ENCODE data around the gene RBFOX2.
"Not testable (repeated sequence)": the region's sequence is repeated elsewhere in the genome, so short reads cannot be mapped to it uniquely, and the experiment has no call there.

Gene RBFOX2

DNA sequence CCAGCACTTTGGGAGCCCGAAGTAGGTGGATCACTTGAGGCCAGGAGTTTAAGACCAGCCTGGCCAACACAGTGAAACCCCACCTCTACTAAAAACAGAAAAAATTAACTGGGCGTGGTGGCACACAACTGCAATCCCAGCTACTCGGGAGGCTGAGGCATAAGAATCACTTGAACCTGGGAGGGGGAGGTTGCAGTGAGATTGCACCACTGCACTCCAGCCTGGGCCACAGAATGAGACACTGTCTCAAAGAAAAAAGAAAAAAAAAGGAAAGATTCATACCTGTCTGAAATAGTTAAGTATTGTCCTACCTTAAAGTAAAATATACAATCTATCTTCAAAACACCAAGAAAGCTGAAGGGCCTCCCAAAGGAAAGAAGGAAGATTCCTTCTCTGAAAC, 20.1 kb downstream of the RBFOX2 start:
- no peak for DNase-seq (ENCODE audit: low read depth in 2 of 2)

DNA sequence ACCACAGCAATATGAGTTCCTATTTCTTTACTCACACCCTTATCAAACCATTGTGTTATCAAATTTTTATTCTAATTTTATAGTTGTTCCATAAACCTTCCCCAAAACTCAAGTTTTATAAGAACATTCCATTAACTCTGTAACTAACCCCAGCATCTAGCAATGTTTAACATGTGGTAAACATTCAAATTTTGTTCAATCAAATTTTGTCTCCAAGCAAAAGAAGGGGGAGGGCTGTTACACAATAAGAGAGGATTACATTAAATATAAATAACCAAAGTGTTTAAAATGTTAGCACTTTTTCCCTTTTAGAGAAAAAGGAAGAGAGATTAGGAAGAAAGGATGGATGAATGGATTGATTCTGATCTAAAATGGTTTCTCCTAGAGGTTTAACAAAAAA, 20.5 kb downstream of the RBFOX2 start:
- DNase-seq (ENCODE audit: low read depth in 2 of 2), result no peak

DNA sequence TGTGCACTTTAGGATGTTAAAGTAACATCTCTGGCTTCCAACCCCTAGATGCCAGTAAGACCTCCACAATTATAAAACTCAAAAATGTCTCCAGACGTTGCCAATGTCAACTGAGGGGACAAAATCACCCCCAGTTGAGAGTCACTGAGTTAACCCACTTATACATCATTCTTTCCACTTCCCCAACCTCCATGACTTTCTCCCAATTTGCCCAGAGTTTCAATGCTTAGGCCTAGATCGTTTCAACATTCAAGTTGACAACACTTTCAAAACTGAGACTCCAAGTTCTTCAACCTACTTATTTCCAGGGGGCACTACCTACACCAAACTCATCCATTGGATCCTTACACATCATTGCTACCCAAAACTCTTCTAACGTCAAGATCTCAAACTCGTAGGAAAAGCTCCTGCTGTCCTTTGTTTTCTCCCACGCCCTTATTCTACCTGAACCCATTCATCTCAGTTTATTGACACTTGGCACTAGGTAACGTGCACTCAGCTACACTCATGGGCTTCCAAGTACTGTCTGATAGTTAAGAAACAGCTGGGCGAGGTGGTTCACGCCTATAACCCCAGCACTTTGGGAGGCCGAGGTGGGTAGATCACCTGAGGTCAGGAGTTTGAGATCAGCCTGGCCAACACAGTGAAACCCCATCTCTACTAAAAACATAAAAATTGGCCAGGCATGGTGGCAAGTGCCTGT, 24.5 kb downstream of the RBFOX2 start:
- no peak for DNase-seq (ENCODE audit: low read depth in 2 of 2)

DNA sequence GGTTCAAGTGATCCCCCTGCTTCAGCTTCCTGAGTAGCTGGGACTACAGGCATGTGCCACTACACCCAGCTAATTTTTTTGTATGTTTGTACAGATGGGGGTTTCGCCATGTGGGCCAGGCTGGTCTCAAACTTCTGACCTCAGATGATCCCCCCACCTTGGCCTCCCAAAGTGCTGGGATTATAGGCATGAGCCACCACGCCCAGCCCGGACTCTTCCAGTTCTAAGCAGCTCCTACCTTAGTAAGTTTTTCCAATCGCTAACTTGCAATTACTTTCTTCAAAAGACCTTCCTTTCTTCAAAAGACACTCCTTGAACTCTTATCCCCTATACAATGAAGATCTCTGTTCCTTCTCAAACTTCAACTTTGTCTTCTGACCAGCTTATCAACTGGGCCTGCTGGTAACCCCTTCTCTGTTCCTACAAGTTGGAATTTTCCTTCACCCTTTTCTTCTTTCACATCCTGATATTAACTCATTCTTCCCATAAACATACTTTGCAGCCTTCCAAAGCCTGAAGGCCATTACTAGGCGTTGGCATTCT, 25.8 kb downstream of the RBFOX2 start:
- no peak for DNase-seq (ENCODE audit: low read depth in 2 of 2)

DNA sequence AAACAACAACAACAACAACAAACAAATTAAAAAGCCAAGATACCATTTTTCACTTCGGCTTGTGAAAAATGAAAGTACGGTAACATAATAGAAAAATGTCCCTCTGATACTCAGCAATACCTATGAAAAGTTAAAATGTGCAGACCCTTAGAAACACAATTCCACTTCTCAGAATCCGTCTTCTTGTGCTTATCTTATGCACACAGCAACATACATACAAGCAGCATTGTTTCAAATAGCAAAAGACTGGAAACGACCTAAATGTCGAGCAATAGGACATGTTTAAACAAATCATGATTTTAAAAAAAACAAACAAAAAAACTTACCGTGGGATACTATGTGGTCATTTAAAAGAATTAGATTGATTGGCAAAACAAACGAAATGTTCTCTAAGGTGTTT, 26.5 kb downstream of the RBFOX2 start:
- no peak for DNase-seq (ENCODE audit: low read depth in 2 of 2)

DNA sequence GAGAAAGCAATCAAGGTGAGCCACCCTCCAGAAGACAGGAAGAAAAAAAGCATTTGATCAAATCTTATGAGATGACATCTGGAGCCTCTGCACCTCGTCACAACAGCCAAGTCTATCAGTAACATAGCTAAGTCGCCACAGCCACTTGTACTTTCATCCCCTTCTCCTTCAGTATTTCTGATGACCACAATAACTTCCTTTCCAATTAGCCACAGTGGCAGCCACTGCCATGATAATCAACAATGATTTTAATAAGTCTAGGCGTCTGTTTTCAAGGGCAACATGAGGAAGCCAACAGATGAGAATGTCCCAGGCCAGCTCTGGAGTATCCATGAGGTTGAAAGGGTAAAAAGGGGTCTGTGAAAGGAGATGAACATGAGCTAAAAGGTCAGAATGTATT, 29.9 kb downstream of the RBFOX2 start:
- no peak for DNase-seq (ENCODE audit: low read depth in 2 of 2)

DNA sequence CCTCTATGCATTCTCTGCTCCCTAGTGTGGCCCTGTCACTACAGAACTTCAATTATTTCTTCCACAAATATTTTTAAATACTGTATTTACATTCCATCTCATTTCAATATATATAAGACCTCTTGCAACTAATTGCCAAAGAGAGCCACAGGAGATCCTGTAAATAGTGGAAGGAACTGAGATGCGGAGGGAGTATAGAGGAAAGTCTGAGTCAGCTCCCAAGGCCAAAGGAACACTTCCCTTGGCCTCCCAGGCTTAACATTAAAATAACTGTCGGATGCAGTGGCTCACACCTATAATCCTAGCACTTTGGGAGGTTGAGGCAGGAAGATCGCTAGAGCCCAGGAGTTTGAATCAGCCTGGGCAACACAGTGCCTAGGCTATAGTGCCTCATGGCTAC, 31.2 kb downstream of the RBFOX2 start:
- no peak for DNase-seq (ENCODE audit: low read depth in 2 of 2)

DNA sequence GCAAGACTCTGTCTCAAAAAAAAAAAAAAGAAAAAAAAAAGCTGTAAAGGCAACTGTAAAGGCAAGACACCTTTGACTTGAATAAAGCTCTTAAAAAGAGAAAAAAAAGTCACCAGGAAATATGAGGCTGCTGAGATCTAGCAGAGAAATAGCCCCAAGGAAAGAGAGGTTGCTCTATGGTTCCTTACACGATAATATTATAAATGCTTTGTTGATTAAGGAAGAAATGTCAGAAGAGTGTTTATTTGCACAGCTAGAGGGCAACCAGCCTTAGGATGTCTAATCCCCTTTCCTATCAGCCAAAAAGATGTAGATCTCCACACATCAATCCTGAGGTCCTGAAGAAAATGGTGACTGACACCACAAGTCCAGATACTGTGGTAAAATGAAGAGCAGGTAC, 32.0 kb downstream of the RBFOX2 start:
- DNase-seq (ENCODE audit: low read depth in 2 of 2), result no peak

DNA sequence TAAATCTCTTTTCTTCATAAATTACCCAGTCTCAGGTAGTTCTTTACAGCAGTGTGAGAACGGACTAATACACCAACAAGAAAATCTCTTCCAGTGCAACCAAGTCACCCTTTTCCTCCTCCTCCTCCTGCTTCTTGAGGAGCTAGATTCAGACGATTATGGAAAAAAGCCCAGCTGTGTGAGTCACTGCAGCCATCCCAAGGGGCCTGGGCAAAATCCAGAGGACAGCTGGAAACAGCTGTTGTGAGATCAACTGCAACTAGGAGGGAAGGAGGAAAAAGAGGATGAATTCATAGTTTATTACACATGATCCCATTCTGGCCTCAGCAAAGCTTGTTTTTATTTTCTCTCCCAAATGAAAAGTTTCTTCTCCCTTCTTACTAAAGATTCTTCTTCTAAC, 32.9 kb downstream of the RBFOX2 start:
- no peak for DNase-seq (ENCODE audit: low read depth in 2 of 2)

DNA sequence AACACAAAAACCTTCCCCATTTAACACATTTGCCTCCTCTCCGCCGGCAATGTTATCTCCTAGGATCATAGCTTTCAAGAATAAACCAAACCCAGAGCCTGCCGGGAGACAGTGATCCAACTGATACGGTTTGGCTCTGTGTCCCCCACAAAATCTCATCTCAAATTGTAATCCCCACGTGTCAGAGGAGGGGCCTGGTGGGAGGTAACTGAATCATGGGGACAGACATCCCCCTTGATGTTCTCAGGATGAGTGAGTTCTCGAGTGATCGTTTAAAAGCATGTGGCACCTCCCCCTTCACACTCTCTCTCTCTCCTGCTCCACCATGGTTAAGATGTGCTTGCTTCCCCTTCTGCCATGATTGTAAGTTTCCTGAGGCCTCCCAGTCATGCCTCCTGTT, 33.3 kb downstream of the RBFOX2 start:
- no peak for DNase-seq (ENCODE audit: low read depth in 2 of 2)

DNA sequence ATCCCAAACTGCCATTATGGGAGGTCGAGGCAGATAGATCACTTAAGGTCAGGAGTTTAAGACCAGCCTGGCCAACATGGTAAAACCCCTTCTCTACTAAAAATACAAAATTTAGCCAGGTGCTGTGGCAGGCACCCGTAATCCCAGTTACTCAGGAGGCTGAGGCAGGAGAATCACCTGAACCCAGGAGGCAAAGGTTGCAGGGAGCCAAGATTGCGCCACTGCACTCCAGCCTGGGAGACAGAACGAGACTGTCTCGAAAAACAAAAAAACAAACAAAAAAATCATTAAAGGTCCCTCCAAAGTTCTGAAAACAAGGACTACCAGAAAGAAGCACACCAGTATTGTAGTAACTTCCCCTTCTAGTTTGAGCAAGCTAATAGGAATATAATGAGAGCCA, 34.9 kb downstream of the RBFOX2 start:
- DNase-seq (ENCODE audit: low read depth in 2 of 2), result not testable (repeated sequence)

DNA sequence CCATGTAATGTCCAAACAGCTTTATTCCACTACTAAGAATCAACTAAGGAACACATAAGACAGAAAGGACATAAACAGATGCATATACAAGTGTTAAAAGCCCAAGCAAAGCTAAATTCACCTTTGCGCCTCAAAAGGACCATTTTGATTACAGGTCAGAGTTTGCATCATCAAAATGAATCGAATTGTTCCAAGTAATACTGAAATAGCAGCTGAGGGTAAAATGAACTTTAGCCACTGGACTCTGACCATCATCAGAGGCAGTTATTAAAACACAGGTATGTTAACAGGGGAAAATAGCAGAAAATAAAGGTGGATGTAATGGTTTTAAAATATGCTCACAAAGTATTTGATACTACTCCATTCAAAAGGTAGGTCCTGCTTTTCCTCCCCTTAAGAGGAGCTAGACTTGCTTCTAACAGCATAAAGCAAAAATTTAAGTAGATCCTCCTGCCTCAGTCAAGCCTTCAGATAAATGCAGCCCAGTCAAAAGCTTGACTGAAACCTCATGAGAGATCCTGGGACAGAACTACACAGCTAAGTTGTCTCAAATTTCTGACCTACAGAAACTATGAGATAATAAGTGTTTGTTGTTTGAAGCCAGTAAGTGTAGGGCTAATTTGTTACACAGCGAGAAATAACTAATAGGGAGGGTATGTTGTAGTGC, 35.4 kb downstream of the RBFOX2 start:
- no peak for DNase-seq (ENCODE audit: low read depth in 2 of 2)

DNA sequence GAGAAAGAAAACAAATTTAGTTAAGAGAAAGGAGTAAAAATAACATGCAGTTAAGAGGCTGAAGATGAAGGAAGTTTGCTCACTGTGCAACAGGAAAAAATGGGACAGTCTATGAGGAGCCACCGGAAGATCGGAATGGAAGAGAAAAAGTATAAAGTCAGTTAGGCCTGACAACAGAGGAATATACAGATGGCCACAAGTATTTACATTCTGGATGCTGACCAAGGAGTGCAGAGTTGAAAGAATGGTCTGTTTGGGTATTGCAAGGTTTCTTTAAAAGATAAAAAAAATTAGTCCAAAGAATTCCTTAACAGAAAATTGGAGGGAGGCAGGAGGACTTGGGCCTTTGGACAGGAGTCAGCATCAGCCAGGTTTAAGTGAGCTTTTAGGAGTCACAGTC, 37.5 kb downstream of the RBFOX2 start:
- no peak for DNase-seq (ENCODE audit: low read depth in 2 of 2)

DNA sequence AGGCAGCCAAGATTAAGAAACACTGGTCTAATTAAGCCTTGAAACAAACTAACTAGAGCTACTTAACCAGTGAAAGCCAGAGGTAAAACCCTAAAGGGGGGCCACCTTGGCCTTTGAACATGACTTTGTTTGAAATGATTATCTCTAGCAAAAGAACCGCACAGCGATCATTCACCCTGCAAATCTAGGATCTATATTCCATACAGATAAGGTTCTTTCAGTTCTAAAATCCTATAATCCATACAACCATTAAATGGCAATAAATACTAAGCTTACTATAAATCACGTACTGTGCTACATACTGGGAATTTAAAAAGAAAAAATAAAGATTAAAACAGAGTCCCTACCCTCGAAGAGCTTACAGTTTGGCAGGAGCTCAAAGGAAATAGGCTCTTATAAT, 40.6 kb downstream of the RBFOX2 start:
- DNase-seq (ENCODE audit: low read depth in 2 of 2), result no peak

DNA sequence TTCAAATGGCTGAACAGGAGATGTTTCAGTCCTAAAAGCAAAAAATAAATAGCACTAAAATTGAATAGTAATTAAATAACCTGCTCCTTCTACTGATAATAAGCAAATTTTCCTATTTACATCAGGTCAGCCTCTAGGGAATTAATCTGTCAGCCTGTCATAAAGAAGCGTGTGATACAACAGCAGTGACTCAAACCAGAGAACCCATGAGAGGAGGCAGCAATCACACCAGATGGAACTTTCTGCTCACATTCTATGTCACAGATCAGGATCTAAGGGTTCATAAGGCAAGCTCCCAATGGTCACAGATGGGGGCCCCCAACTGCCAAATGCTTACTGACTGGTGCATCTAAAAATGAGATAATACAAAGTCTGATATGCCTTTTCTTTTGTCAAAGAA, 41.1 kb downstream of the RBFOX2 start:
- no peak for DNase-seq (ENCODE audit: low read depth in 2 of 2)

DNA sequence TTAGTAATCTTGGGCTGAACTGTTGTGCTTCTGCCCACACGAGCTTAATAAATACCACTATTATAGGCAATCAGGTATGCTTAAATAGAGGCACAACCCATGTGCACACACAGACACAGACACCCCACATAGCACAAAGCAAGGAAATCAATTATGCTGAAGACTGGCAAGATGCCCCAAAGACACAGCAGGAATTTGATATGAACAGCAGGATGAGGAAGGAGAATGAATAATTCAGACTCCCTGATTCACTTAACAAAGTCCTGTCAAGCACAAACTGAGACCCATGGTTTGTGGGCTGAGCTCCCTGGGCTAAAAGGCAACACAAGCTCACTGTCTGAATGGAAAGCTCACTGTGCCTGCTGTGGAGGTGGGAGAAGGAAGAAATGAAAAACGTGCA, 42.5 kb downstream of the RBFOX2 start:
- no peak for DNase-seq (ENCODE audit: low read depth in 2 of 2)

DNA sequence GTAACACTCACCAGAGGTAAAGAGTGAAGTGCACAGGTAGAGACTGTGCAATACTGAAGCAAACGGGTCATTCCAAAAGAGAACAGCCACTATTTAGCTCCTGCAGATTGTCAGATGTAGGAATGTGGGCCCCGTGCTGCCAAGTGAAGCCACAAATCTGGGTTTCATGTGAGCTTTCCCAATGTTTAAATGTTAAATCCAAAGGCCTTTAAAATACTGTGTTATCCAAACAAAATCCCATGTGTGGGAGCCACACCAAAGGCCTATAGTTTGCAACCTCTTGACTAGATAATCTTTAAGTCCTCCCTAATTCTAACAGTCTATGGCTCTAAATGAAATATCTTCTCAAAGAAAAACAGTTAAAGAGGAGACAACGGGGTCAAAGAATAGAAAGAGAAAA, 43.3 kb downstream of the RBFOX2 start:
- no peak for DNase-seq (ENCODE audit: low read depth in 2 of 2)

DNA sequence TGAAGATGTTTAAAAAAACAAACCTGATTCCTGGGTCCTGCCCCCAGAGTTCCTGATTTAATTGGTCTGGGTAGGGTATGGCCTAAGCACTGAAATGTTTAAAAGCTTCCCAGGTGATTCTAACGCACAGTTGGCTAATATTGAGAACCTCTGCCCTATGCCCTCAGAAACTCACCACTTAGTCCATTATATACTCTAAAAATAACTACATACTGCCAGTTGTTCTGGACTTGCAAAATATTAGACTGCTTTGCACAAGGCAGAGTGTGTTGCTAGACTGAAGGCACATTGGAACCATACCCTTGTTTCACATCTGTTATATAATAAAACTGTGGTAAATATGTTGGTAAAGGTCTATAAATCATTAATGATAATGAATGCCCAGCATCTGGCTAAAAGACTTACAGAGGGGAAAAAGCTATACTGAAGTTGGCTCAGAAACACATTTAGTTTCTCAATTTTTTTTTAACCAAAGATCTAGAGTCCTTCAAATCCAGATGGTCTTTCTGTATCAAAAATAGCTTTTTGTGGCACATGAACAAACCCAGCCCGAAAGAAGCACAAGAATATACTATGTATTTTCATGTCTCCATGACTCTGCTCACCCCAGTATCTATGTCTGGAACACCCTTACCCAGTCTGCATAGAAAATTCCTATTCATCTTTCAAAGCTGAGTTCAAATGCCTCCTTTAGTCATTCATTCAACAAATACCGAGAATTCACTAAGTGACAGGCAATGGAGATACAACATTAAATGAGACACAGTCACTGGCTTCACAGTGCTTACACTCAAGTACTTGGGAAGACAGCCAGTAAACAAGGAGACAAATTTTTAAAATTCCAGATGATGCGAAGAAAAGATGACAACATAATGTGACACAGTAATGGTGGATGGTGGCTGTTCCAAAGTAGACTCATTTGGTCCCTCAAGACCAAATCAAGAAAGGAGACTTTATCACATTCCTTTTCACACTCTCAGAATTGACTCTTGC, 44.1 kb downstream of the RBFOX2 start:
- DNase-seq (ENCODE audit: low read depth in 2 of 2), result no peak

DNA sequence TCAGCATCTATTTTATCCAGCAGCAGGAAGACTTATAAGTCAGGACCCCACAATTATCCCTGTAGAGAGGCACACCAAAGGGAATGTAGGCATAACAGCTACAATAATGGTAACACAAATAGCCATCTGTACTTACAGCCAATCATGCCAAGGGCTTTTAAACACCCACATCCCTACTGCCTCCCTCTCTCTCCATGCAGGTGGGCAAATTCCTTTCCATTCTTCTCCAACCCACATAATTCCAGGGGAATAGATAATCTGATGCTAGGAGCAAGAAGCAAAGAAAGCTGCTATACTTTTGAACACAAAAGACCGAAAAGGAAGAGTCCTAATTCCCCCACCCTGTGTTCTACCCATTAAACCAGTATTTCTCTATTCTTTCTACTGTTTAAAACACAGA, 46.7 kb downstream of the RBFOX2 start:
- DNase-seq (ENCODE audit: low read depth in 2 of 2), result no peak

DNA sequence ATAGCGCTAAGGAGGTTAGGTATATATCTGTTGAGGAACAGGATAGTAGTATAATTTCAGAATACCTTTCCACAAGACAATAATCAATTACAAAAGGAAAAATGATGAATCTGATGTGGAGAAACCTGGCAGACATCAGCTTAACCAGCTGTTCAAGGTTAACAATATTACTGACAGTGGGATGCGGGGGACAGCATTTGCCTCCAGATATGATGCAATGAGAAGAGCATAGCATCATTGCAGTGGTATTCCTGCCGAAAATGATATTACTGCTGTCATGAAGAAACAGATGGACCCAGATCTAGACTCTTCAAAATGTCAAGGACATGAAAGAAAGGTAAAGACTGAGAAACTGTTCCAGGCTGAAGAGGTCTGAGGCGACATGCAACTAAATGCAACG, 49.7 kb downstream of the RBFOX2 start:
- DNase-seq (ENCODE audit: low read depth in 2 of 2), result no peak

DNA sequence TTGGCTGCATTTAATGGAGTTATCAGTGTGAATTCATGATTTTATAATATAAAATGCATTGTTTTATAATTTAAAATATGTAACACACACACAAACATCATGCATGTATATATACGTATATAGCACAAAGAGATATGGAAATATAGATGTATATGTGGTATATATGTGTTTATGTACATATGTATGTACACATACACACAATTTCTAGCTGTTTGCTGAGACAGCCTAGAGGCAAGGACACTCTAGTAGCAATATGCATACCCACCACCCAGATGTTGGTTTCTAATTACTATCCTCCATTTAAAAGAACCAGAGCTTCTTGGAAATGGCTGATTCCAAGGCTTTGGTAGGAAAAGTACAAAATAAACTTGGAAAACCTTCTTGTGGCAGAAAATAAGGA, 50.4 kb downstream of the RBFOX2 start:
- no peak for DNase-seq (ENCODE audit: low read depth in 2 of 2)

DNA sequence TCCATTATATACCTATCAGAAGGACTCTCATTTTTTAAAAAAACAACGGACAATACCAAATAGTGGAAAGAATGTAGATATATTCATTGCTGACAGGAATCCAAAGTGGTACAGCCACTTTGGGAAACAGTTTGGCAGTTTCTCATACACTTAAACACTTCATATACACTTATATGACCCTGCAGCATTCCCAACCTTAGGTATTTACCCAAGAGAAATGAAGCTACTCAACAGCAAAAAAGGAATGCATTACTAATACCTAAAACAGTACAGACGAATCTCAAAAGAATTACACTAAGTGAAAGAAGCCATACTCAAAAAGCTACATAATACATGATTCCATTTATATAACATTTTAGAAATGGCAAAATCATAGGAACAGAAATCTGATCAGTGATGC, 51.5 kb downstream of the RBFOX2 start:
- no peak for DNase-seq (ENCODE audit: low read depth in 2 of 2)
